RWPE2 (cell line): ENCODE data around the gene SERTM2.
"Not testable (repeated sequence)": the region's sequence is repeated elsewhere in the genome, so short reads cannot be mapped to it uniquely, and the experiment has no call there.

Experiments
- ATAC-seq: fragments of 200-7000 bp; cut with Tn5 transposase; 3 replicates; pipeline ENCODE4 v1.9.1; 2021; ENCODE audit warnings: low read depth
- DNase-seq: peaks from one replicate; pipeline ENCODE4 v3.0.0-alpha.2; 2020; ENCODE audit warnings: low spot score
- H3K27ac ChIP-seq: fragments of 450-650 bp; 2 replicates; pipeline ENCODE4 v1.5.1; 2017; ENCODE audit warnings: mild to moderate bottlenecking; ENCODE audit not compliant: poor library complexity, severe bottlenecking
- H3K27me3 ChIP-seq: fragments of 250-450 bp; sonication (Bioruptor Pico); 2 replicates; pipeline ENCODE4 v1.5.1; 2021; ENCODE audit warnings: mild to moderate bottlenecking, moderate library complexity; ENCODE audit not compliant: insufficient read depth, poor library complexity, severe bottlenecking
- H3K36me3 ChIP-seq: fragments of 250-450 bp; sonication (Bioruptor Pico); 2 replicates; pipeline ENCODE4 v1.5.1; 2020; ENCODE audit warnings: low read depth, mild to moderate bottlenecking, moderate library complexity
- H3K4me1 ChIP-seq: fragments of 250-450 bp; sonication (Bioruptor Pico); 2 replicates; pipeline ENCODE4 v1.5.1; 2021; ENCODE audit warnings: mild to moderate bottlenecking, moderate library complexity; ENCODE audit not compliant: insufficient read depth, poor library complexity, severe bottlenecking
- H3K4me3 ChIP-seq: fragments of 250-450 bp; sonication (Bioruptor Pico); 2 replicates; pipeline ENCODE4 v1.5.1; 2021; ENCODE audit warnings: mild to moderate bottlenecking, moderate library complexity; ENCODE audit not compliant: severe bottlenecking
- H3K9me3 ChIP-seq: fragments of 250-450 bp; sonication (Bioruptor Pico); 2 replicates; pipeline ENCODE4 v1.5.1; 2021; ENCODE audit warnings: mild to moderate bottlenecking, moderate library complexity; ENCODE audit not compliant: severe bottlenecking
- CTCF ChIP-seq: fragments of 450-650 bp; IDR thresholded peaks from one replicate; pipeline ENCODE4 v1.5.1; 2017; ENCODE audit warnings: mild to moderate bottlenecking, moderate library complexity; ENCODE audit not compliant: poor library complexity, severe bottlenecking

SERTM2 gene

GRCh38 chrX:111543212-111543741 lies 31.8 kb downstream of the SERTM2 start:
- Histone ChIP-seq H3K9me3 (no peaks in the 10 kb centered on the region), H3K27me3 (no peaks in the 10 kb centered on the region), H3K27ac (no peak overlapping the region), H3K4me1 (no peaks in the 10 kb centered on the region), H3K4me3 (no peak overlapping the region), H3K36me3 (no peaks in the 10 kb centered on the region)
- no peak for DNase-seq
- no peak for TF ChIP-seq CTCF
- ATAC-seq = no peak

- ATAC-seq = not testable (repeated sequence)
Measured at GRCh38 chrX:111549235-111549634, 37.8 kb downstream of the SERTM2 start.

GRCh38 chrX:111555406-111555958 lies 44.0 kb downstream of the SERTM2 start:
- no peak for ATAC-seq
- no peaks in the 10 kb centered on the region for H3K9me3 ChIP-seq
- H3K27me3 ChIP-seq = no peaks in the 10 kb centered on the region
- H3K27ac ChIP-seq = no peak overlapping the region
- no peak for TF ChIP-seq CTCF
- H3K4me3 ChIP-seq = no peak overlapping the region
- no peaks in the 10 kb centered on the region for H3K36me3 ChIP-seq
- H3K4me1 ChIP-seq = no peaks in the 10 kb centered on the region
- DNase-seq = no peak

More at GRCh38 chrX:111549235-111549634, 37.8 kb downstream of the SERTM2 start:
- not testable (repeated sequence) for H3K9me3 ChIP-seq, H3K4me1 ChIP-seq, H3K27me3 ChIP-seq, H3K4me3 ChIP-seq, DNase-seq, H3K36me3 ChIP-seq, H3K27ac ChIP-seq

GRCh38 chrX:111560801-111561200 lies 49.4 kb downstream of the SERTM2 start:
- no peaks in the 10 kb centered on the region for H3K27me3 ChIP-seq
- ATAC-seq (no peak), DNase-seq (no peak)
- no peak overlapping the region for H3K4me3 ChIP-seq
- H3K27ac ChIP-seq = no peak overlapping the region
- H3K9me3 ChIP-seq = no peaks in the 10 kb centered on the region
- no peaks in the 10 kb centered on the region for H3K4me1 ChIP-seq
- no peak for TF ChIP-seq CTCF
- no peaks in the 10 kb centered on the region for H3K36me3 ChIP-seq

- Histone ChIP-seq H3K4me3 (no peak overlapping the region), H3K27ac (no peak overlapping the region), H3K4me1 (no peaks in the 10 kb centered on the region), H3K9me3 (no peaks in the 10 kb centered on the region), H3K27me3 (no peaks in the 10 kb centered on the region), H3K36me3 (no peaks in the 10 kb centered on the region)
- DNase-seq (no peak), ATAC-seq (no peak)
- no peak for TF ChIP-seq CTCF
Measured at GRCh38 chrX:111561851-111562250, 50.4 kb downstream of the SERTM2 start.
